GM18498 (cell line): ENCODE data around the gene SLC43A2.

Experiments used
- ATAC-seq: cut with Tn5 transposase; IDR thresholded peaks from one replicate; pipeline ENCODE4 v1.9.1; 2021; ENCODE audit warnings: mild to moderate bottlenecking, moderate library complexity; ENCODE audit not compliant: unreplicated experiment

Gene SLC43A2

DNA sequence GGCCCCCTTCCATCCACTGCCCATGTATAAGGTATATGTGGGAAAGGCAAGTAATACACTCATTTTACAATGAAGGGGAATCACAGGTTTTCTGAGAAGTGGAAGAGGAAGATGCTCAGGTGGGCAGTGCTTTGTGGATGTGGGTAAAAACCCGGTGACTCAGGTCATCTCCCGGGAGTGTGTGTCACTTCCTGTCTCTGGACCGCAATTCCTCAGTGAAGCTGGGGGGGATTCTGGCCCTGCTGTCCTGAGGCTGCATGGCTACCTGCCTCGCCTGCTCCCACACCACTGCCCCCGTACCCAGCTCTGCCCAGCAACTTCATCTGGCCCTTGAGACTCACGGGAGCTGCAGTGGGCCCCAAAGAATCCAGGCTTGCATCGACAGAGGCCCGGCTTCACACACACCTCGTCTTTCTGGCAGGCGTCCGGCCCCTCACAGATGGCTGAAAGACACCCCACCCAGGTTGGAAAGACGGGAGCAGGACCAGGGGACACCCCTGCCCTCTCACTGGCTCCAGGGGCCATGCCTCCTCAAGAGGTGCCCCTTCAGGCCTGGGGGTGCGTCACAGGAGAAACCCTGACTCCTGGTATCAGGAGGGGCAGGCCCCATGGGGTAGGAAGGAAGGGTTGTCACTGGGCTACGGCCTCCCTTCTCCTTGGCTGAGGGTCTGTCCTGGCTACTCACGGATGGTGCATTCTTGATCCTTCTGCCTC, 16.0 kb upstream of the SLC43A2 start:
- ATAC-seq: no peak

DNA sequence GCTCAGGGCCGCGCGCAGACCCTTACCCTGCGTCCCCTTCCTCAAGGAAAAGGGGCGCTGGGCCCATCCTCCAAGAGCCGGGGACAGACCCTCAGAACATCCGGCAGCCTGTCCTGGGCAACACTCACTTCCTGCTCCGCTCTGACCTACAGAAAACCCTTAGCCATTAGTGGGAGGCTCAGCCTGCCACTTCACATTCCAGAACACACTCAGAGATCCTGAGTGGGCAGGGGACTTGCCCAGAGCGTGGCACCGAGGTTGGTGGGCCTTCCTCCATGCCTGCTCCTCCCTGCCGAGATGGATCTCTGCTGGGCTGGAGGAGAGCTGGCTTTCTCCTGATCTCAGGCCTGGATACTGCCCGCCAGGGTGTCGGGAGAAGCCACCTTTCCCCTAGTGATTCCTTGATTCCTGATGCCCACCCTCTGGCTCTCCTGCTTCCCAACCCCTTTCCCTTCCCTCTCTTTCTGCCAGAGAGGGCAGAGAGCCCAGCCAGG, 15.4 kb upstream of the SLC43A2 start:
- ATAC-seq: no peak

DNA sequence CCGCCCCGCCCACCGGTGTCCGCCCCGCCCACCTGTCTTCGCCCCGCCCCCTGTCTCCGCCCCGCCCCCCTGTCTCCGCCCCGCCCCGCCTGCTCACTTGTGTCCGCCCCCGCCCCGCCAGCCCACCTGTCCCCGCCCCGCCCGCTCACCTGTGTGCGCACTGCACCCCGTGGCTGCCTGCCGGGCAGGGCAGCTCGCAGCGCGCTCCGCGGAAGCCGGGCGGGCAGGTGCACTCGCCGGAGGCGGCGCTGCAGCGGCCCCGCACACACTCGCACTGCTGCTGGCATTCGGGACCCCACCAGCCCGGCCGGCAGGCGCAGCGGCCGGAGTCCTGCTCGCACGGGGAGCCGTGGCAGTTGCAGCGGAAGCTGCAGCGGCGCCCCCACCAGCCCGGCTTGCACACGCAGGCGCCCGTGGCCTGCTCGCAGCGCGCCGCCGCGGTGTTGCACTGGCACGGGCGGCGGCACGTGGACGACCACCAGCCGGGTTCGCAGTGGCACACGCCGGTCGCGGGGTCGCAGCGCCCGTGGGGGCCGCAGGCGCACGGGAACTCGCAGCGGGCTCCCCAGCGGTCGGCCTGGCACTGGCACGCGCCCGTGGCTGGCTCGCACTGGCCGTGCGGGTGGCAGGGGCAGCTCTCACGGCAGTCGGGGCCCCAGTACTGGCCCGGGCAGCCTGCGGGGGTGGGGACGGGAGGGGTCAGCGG, 14.8 kb upstream of the SLC43A2 start:
- no peak for ATAC-seq

DNA sequence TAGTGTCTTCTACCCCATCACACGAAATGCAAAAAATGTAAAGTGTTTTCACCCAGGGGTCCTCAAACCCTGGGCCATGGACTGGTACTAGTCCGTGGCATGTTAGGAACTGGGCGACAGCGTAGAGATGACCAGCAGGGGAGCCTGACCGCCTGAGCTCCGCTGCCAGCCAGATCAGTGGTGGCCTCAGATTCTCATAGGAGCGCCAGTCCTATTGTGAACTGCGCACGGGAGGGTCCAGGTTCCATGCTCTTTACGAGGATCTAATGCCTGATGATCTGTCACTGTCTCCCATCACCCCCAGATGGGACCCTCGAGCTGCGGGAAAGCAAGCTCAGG, 12.4 kb upstream of the SLC43A2 start:
- no peak for ATAC-seq

DNA sequence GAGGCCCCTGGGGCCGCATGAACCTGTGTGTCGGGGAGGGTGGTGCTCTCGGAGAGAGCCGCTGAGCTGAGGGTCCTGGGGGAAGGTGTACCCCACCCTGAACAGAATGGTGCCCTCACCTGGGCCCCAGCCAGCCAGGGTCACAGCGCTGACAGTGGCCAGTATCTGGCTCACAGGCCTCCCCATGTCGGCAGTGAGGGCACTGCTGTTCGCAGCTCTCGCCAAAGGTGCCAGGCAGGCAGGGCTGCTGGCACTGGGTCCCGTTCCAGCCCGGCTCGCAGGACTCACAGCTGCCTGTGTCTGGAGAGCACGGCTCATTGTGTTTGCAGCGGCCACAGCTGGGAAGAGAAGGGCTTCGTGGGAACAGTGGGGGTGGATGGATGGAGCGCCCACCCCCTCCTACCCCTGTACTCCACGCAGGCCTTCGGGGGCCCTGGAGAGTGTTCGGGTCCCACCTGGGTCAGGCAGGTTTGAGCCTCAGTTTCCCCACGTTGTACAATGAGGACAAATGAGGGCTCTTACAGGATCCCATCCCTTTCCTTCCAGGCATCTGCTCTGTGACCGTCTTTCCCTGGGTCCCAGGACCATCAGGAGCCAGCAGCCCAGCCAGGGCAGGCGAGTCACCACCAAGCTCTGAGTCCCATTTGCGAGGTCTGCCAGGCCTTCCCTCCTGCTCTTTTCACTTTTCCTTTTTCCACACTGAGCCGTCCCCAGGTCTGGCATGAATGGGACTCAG, 11.9 kb upstream of the SLC43A2 start:
- ATAC-seq: no peak

DNA sequence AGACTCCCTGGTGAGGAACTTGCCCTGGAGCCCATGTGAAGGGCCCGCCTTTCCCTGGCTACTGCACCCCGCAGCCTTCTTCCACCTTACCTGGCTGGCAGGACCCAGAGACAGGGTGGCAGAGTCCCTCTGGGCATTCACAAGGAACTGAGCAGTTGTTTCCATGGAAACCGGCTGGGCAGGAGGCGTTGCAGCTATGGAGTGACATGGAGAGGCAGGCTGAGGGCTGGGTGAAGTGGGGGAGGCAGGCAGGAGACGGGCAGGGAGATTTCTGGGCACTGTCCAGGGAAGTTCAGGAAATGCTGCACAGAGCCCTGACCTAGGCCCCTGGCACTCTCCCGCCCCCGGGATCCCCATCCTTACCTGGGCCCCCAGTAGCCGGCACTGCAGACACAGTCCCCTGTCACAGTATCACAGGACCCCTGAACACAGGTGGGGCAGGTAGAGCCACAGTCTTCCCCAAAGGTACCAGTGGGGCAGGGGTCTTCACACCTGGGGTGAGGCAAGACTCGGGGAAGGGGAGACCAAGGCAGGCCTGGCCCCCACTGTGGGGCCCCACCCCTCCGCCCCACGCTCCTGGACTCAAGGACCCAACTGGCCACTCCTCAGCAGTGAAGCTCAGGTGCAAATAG, 11.0 kb upstream of the SLC43A2 start:
- no peak for ATAC-seq

DNA sequence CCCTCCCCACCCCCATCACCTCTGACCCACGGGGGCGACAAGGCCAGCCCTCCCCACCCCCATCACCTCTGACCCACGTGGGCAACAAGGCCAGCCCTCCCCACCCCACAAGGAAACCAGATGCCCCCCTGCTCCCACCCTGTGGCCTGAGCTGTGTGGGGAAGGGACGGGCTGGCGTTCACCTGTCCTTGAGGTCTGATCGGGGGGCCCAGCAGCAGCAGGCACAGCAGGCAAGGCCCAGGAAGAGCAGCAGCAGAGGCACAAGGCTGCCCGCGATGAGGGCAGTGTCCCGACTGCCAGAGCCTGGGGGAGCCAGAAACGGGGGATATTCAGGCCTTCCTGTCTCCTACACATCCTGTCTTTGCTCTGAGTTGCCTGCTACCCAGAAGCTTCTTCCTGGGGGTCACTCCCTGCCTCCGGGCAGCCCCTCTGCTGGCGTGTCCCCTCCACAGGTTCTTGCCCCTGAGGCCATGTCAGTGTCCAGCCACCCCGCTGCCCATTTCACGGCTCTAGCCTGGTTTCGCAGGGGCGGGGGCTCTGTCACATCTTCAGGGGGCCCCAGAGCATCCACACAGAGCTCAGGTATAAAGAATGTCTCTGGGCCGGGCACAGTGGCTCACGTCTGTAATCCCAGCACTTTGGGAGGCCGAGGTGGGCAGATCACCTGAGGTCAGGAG, 10.1 kb upstream of the SLC43A2 start:
- no peak for ATAC-seq

DNA sequence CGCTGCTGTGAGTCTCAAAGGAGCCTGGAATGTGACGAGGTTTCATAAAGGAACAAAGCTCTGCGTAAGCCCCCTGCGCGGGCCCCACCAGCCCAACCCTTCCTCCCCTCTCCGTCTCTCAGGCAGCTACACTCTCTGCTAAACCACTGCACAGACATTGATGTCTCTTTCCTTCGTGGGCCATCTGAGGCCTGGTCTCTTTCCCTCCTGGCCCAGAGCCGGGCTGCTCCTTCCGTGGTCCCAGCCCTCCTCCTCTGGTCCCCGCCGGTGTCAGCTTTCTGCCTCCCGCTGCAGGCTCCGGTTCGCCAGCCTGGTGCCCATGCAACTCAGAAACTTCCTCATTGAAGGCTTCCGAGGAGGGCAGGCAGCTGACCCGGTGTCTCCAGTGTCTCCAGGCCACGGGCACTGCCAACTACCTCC, 9.5 kb upstream of the SLC43A2 start:
- ATAC-seq: no peak

DNA sequence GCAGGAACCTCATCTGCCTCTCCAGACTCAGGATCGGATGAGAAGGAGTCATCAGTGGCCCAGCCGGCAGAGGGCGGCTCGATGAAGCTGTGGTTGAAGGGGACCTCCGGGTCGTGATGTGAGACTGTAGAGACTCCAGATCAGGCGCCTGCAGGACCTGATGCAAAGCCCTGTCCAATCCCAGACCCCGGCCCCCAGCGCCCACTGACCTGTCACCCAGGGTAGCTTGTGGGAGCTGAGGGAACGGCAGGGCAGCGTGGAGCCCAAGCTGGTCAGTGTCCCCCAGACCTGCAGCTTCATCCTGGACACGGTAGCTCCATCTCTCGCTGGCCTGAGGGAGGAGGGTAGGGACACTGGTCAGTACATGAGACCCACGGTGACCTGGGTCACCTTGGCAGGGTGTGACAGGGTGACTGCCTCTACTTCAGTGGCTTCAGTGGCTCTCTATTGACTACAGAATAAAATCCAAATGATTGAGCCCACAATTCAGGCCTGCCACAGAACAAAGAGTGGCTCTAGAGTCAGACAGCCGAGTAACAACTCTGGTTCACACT, 8.2 kb upstream of the SLC43A2 start:
- no peak for ATAC-seq

DNA sequence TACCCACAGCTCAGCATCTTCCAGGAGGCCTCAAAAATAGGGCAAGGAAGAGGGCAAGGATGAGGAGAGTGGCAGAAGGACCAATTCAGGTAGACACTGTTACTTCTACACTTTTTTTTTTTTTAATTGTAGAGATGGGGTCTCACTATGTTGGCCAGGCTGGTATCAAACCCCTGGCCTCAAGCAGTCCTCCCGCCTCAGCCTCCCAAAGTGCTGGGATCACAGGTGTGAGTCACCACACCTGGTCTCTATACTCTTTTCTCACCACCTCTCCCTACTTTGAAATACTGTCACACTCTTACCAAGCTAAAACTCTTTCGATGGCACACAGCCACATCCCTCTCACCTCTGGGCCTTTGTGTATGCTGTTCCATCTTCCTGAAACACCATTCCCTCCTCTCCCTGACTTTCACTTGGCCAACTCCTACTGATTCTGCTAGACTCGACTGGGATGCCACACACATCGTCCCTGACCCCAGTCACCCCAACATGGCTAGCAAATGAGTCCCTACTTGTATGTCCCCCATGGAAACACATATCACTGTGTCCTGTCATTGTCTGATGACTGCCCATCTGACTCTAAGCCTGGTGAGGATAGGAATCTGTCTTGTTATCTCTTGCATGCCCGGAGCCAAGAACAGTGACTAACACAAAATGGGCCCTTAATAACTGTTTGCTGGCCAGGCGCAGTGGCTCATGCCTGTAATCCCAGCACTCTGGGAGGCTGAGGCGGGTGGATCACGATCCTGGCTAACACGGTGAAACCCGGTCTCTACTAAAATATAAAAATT, 7.2 kb upstream of the SLC43A2 start:
- ATAC-seq: no peak

DNA sequence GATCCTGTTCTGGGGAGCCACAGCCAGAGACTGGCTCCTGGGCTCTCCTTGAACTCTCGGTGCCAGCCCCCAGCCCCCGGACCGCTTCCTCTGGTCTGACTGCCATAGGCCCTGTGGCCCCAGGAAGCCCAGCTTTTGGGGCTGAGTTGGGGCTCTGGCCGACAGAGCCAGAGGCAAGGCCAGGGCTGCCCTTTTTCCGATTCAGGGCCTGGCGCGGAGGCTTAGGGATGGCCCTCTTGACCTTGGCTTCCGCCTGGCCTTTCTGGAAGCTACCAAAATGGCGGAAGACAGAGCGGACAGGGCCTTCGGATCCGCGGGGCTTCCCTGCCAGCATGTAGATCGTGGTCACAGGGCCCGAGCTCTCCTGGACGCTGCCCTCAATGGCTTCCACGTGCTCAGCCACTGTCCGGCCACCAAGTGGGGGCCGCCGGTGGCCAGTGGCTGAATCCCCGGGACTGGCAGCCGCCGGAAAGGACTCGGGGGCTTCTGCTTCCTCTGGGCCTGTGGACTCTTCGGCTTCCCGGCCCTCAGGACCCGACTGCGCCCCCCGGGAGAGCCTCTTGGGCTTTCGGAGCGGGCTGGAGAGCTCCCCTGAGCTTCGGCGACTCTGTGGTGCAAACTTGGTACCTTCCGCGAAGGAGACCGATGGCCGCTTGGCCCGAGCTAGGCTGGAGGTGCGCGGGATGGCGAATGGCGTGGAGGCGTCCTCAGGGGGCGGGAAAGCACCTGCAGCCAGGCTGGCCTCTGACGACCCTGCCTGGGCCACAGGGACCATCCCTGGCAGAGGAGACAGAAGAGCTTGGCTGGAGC, 6.4 kb upstream of the SLC43A2 start:
- no peak for ATAC-seq

DNA sequence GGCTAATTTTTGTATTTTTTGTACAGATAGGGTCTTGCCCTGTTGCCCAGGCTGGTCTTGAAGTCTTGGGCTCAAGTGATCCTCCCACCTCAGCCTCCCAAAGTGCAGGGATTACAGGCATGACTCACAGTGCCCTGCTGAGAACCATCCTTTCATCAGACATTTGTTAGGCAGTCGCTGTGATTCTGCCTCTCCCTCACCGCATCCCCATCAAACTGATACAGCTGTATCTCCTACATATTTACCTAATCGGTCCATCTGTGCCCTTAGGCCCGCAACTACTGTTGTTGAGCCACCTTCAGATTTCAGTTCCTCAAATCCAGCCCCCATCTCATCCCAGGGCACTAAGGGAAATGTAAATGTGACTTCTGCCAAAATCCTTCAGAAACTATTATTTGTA, 2.0 kb upstream of the SLC43A2 start:
- ATAC-seq: no peak

DNA sequence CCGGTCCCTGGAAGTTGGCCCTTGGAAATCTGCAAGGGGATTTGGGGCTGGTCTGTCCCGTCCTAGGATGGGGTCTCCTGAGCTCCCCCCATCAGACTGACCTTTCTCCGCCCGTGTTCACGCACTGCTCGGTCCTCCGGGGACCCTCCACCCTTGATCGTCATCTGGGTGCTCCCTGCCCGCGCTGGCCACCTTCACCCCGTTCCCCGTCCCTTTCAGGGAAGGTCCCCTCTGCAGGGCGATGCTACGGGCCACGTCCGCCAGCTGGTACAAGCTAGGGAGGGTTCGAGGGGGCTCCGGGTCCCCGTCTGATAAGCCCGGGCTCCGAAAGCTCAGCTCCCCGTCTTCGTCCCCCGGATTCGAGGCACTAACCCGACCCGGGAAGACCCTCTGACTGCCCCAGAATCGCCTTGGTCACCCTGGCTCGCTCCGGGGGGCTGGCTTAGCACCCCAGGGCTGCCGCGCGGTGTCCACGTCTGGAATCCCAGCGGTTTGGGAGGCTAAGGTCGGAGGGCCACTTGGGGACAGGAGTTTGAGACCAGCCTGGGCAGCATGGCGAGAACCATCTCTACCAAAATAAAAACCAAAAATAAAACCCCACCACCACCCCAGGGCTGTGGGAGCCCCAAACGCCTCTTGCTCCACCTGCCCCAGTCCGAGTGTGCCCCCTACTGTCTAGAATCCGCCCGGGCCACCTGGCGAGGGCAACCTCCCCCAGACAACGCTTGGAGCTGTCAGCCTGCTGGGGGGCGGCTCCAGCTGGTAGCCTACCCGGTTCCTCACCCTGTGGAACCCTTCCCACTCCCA, 1.1 kb upstream of the SLC43A2 start:
- no peak for ATAC-seq

DNA sequence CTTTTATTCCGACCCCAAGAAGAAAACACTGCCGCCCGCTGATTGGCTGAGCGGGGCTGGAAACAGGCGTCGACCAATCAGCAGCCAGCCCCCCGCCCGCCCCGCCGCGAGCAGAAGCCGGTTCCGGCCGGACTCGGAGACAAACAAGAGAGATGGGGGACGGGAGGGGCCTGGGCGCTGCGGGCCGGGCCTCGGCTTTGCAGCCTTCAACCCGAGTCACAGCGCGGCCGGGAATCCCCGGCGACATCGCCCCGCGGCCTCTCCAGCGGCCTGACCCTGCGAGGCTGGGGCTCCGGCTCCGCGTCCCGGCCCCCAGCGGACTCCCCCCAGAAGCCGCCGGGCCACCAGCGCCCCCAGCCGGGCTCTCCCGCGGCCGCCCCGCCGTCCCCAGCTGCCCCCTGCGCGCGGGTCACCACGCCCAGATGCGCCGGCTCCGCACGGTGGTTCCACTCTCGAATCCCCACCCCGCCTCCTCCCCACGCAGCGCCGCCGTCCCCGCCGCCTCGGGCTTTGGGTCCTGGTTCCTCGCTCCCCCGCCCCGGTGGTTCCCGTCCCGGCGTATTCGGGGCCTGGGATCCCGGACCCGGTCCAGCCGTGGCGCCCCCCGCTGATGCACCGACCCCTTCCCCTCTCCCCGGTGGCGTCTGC, 346 bp upstream of the SLC43A2 start:
- peak; percentile 59 for ATAC-seq

DNA sequence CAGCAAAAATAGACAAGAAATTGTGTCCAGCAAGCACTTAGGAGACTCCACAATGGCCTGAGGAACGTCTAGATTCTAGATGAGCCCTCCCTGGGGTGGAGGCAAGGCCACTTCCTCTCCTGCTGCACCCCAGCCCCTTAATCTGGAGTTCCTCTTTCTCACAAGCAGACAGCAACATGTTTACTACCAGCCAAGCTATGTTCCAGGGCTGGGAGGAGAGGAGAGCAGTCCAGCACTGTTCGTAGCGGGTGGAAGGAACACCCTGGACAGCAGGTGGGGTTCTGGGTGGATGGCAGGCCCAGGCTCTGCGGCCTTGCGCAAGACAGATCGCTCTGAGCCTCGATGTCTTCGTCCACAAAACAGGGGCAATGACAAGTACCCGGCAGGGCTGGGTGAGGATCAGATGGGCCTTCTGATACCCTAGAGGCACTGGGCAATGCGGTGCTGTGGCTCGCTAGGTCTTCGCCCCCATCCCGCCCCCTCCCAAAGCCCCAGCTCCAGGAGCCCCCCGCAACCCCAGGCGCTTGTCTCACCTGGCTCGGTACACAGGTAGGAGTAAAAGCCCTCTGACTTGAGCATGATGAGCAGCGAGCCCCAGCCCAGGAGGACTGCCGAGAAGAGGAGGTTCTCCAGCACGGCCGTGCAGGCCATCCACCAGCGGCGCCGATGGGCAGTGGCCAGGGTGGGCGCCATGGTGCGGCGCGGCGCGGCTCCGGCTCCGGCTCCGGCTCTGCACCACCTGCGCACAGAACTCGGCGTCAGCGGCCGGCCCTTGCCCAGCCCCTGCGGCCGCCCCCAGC, 1.3 kb downstream of the SLC43A2 start:
- ATAC-seq: no peak

DNA sequence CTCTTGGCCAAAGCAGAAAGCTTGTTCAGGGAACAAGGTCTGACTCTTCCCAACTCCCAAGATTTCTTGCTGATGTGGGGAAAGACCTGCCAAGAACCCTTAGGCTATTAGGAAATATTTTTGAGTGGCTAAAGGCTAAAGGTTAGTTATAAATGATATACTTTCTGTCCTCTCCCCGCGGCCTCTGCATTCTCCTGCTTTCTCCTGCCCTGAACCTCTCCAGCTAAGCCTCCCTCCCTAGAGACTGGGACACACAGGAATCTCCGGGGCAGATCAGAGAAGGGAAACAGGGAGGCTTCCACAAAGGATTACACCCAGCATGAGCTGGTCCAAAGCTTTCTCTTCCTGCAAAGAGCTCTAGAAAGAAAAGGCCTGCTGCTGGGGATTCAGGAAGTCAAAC, 2.3 kb downstream of the SLC43A2 start:
- ATAC-seq: no peak

DNA sequence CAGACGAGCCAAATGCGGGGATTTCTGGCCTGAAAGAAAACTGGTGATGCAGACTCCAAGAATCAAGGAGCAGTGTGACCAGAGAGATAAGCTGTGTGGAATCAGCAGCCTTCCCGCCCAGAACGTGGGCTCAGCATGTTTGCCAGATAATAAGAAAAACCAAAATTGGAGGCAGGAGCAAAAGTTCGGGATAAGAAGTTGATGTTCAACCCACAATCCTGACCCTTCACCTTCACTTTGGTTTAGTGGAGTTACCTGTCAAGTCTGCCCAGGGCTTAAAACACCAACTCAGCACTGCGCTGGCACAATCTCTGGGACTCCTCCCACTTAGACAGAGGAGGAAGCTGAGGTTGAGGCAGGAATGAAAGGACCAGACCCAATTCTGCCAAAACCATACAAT, 3.1 kb downstream of the SLC43A2 start:
- ATAC-seq: no peak
